HG02759 (cell line): ENCODE measurements around the gene FHAD1.

Source experiments
- ATAC-seq: cut with Tn5 transposase; IDR thresholded peaks from one replicate; pipeline ENCODE4 v1.9.1; 2021; ENCODE audit warnings: mild to moderate bottlenecking, moderate library complexity; ENCODE audit not compliant: unreplicated experiment

The FHAD1 gene

GRCh38 chr1:15390667-15391066 is 143.6 kb downstream of the FHAD1 start:
- ATAC-seq = no peak

GRCh38 chr1:15391366-15391765 is 144.3 kb downstream of the FHAD1 start:
- ATAC-seq = no peak

GRCh38 chr1:15393475-15394257 is 146.6 kb downstream of the FHAD1 start:
- ATAC-seq = no peak

- no peak for ATAC-seq
Measured at GRCh38 chr1:15394258-15394690, 147.3 kb downstream of the FHAD1 start.

- ATAC-seq = no peak
Measured at GRCh38 chr1:15397236-15397635, 150.2 kb downstream of the FHAD1 start.

GRCh38 chr1:15399710-15400109 is 152.7 kb downstream of the FHAD1 start:
- no peak for ATAC-seq

- no peak for ATAC-seq
Measured at GRCh38 chr1:15400627-15401026, 153.6 kb downstream of the FHAD1 start.

GRCh38 chr1:15401391-15402055 is 154.5 kb downstream of the FHAD1 start:
- ATAC-seq = no peak

- no peak for ATAC-seq
Measured at GRCh38 chr1:15402809-15403450, 155.9 kb downstream of the FHAD1 start.

GRCh38 chr1:15403962-15404580 is 157.0 kb downstream of the FHAD1 start:
- no peak for ATAC-seq

- no peak for ATAC-seq
Measured at GRCh38 chr1:15405106-15405850, 158.3 kb downstream of the FHAD1 start.

- no peak for ATAC-seq
Measured at GRCh38 chr1:15406614-15407559, 159.9 kb downstream of the FHAD1 start.

GRCh38 chr1:15407580-15407979 is 160.6 kb downstream of the FHAD1 start:
- ATAC-seq = no peak

GRCh38 chr1:15408890-15409387 is 161.9 kb downstream of the FHAD1 start:
- no peak for ATAC-seq

GRCh38 chr1:15409388-15410222 is 162.6 kb downstream of the FHAD1 start, which contains the start of gene EFHD2:
Gene EFHD2 (plus strand): TSS chr1:15409888. CDS start chr1:15409972, 84 bp downstream.
- peak; percentile 82 for ATAC-seq

GRCh38 chr1:15410223-15410883 is 163.3 kb downstream of the FHAD1 start:
- ATAC-seq = no peak

GRCh38 chr1:15410884-15411245 is 163.8 kb downstream of the FHAD1 start:
- ATAC-seq = no peak

- ATAC-seq = peak; percentile 54
Measured at GRCh38 chr1:15411593-15412137, 164.6 kb downstream of the FHAD1 start.
